HCT116 (cell line): ENCODE data around the gene GRIN3A.

Experiments
- CEBPB ChIP-seq: IDR thresholded peaks from 2 replicates; pipeline ENCODE4 v1.6.1; 2012; ENCODE audit warnings: low read depth
- EGR1 ChIP-seq: IDR thresholded peaks from 2 replicates; pipeline ENCODE4 v1.6.1; 2012; ENCODE audit warnings: low read depth
- EZH2phosphoT487 ChIP-seq: fragments of 200-600 bp; IDR thresholded peaks from 2 replicates; pipeline ENCODE4 v1.6.1; 2018; ENCODE audit warnings: antibody characterized with exemption, borderline replicate concordance
- POLR2A ChIP-seq: IDR thresholded peaks from 2 replicates; pipeline ENCODE4 v1.7.0; 2011; ENCODE audit warnings: borderline replicate concordance; ENCODE audit not compliant: insufficient read depth, insufficient read length; ENCODE audit errors: extremely low read depth
- SIN3A ChIP-seq: IDR thresholded peaks from 2 replicates; pipeline ENCODE4 v1.6.1; 2012; ENCODE audit warnings: low read depth
- SP1 ChIP-seq: IDR thresholded peaks from 2 replicates; pipeline ENCODE4 v1.6.1; 2012; ENCODE audit warnings: low read depth
- TF ChIP-seq, protein P1 (sequence below), 3 experiments: fragments of 200-600 bp in 1 of 3; sonication (generic) in 1 of 3; IDR thresholded peaks in 2 of 3; conservative IDR thresholded peaks in 1 of 3; 2 replicates each; pipeline ENCODE4 v1.5.1; 2012 to 2017; ENCODE audit warnings: low read depth in 2 of 3, low read length in 2 of 3, antibody characterized with exemption in 1 of 3, borderline replicate concordance in 1 of 3, control low read depth in 1 of 3, mild to moderate bottlenecking in 1 of 3, mixed read lengths in 1 of 3, mixed run types in 1 of 3, moderate library complexity in 1 of 3; ENCODE audit not compliant: insufficient read depth in 1 of 3
- TF ChIP-seq, protein P2 (sequence below): IDR thresholded peaks from 2 replicates; pipeline ENCODE4 v1.6.1; 2012; ENCODE audit warnings: low read depth

- TF ChIP-seq SIN3A (no peak), POLR2A (no peak), EZH2phosphoT487 (no peak), SP1 (no peak), CEBPB (no peak), EGR1 (no peak)
- TF ChIP-seq, protein P1, sequence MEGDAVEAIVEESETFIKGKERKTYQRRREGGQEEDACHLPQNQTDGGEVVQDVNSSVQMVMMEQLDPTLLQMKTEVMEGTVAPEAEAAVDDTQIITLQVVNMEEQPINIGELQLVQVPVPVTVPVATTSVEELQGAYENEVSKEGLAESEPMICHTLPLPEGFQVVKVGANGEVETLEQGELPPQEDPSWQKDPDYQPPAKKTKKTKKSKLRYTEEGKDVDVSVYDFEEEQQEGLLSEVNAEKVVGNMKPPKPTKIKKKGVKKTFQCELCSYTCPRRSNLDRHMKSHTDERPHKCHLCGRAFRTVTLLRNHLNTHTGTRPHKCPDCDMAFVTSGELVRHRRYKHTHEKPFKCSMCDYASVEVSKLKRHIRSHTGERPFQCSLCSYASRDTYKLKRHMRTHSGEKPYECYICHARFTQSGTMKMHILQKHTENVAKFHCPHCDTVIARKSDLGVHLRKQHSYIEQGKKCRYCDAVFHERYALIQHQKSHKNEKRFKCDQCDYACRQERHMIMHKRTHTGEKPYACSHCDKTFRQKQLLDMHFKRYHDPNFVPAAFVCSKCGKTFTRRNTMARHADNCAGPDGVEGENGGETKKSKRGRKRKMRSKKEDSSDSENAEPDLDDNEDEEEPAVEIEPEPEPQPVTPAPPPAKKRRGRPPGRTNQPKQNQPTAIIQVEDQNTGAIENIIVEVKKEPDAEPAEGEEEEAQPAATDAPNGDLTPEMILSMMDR (IDR thresholded peaks at IDR 0.05 in 2 of 3, conservative IDR thresholded peaks at IDR 0.05 in 1 of 3; ENCODE audit: borderline replicate concordance in 1 of 3, insufficient read depth in 1 of 3, low read depth in 2 of 3, low read length in 2 of 3), result no peak
- TF ChIP-seq, protein P2, sequence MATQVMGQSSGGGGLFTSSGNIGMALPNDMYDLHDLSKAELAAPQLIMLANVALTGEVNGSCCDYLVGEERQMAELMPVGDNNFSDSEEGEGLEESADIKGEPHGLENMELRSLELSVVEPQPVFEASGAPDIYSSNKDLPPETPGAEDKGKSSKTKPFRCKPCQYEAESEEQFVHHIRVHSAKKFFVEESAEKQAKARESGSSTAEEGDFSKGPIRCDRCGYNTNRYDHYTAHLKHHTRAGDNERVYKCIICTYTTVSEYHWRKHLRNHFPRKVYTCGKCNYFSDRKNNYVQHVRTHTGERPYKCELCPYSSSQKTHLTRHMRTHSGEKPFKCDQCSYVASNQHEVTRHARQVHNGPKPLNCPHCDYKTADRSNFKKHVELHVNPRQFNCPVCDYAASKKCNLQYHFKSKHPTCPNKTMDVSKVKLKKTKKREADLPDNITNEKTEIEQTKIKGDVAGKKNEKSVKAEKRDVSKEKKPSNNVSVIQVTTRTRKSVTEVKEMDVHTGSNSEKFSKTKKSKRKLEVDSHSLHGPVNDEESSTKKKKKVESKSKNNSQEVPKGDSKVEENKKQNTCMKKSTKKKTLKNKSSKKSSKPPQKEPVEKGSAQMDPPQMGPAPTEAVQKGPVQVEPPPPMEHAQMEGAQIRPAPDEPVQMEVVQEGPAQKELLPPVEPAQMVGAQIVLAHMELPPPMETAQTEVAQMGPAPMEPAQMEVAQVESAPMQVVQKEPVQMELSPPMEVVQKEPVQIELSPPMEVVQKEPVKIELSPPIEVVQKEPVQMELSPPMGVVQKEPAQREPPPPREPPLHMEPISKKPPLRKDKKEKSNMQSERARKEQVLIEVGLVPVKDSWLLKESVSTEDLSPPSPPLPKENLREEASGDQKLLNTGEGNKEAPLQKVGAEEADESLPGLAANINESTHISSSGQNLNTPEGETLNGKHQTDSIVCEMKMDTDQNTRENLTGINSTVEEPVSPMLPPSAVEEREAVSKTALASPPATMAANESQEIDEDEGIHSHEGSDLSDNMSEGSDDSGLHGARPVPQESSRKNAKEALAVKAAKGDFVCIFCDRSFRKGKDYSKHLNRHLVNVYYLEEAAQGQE, result no peak
These were observed 85.8 kb downstream of the GRIN3A start for GRCh38 chr9:101652601-101653175.
